Measurements from ENCODE around the gene FANCC.

- peak in 1 of 6 experiments; percentile 5 for TF ChIP-seq CTCF (IDR thresholded peaks at IDR 0.05)
- no peak for TF ChIP-seq POLR2A (IDR thresholded peaks at IDR 0.05)
Measured at GRCh38 chr9:95261890-95262289, 55.6 kb downstream of the FANCC start.
